RKO (cell line): ENCODE measurements around the gene CPEB1.
"Not testable (repeated sequence)": the region's sequence is repeated elsewhere in the genome, so short reads cannot be mapped to it uniquely, and the experiment has no call there.

Experiments
- DNase-seq: peaks from one replicate; pipeline ENCODE4 v3.0.0-alpha.2; 2016; ENCODE audit warnings: low spot score

Gene CPEB1

GRCh38 chr15:82649226-82649999 lies 2.2 kb upstream of the CPEB1 start:
- no peak for DNase-seq

GRCh38 chr15:82648257-82649103 lies 1.3 kb upstream of the CPEB1 start:
- no peak for DNase-seq

- no peak for DNase-seq
Observed at GRCh38 chr15:82647835-82648256, 683 bp upstream of the CPEB1 start.

GRCh38 chr15:82646250-82647044 lies 716 bp downstream of the CPEB1 start:
- no peak for DNase-seq

- DNase-seq: not testable (repeated sequence)
Observed at GRCh38 chr15:82644967-82645852, 2.0 kb downstream of the CPEB1 start.

- DNase-seq: no peak
Observed at GRCh38 chr15:82643992-82644391, 3.2 kb downstream of the CPEB1 start.

GRCh38 chr15:82642656-82643055 lies 4.5 kb downstream of the CPEB1 start:
- DNase-seq: no peak

GRCh38 chr15:82641129-82641798 lies 5.9 kb downstream of the CPEB1 start:
- DNase-seq: no peak

GRCh38 chr15:82640672-82641071 lies 6.5 kb downstream of the CPEB1 start:
- DNase-seq: no peak

GRCh38 chr15:82635798-82636197 lies 11.4 kb downstream of the CPEB1 start:
- DNase-seq: no peak

- no peak for DNase-seq
Observed at GRCh38 chr15:82630033-82630432, 17.1 kb downstream of the CPEB1 start.

GRCh38 chr15:82625136-82625535 lies 22.0 kb downstream of the CPEB1 start:
- DNase-seq: no peak

- DNase-seq: no peak
Observed at GRCh38 chr15:82624438-82624837, 22.7 kb downstream of the CPEB1 start.

GRCh38 chr15:82624008-82624407 lies 23.2 kb downstream of the CPEB1 start:
- no peak for DNase-seq

- DNase-seq: peak; percentile 3
Observed at GRCh38 chr15:82621970-82622369, 25.2 kb downstream of the CPEB1 start.

- DNase-seq: no peak
Observed at GRCh38 chr15:82613747-82614146, 33.4 kb downstream of the CPEB1 start.

- DNase-seq: no peak
Observed at GRCh38 chr15:82611348-82611747, 35.8 kb downstream of the CPEB1 start.

GRCh38 chr15:82602195-82602594 lies 45.0 kb downstream of the CPEB1 start:
- DNase-seq: no peak

- DNase-seq: no peak
Observed at GRCh38 chr15:82599862-82600261, 47.3 kb downstream of the CPEB1 start.

- no peak for DNase-seq
Observed at GRCh38 chr15:82597815-82598214, 49.3 kb downstream of the CPEB1 start.

- no peak for DNase-seq
Observed at GRCh38 chr15:82595766-82596165, 51.4 kb downstream of the CPEB1 start.
